GM12891 (cell line): ENCODE data around the gene GAS2L3.

Source experiments
- POLR2A ChIP-seq: IDR thresholded peaks from 2 replicates; pipeline ENCODE4 v1.6.1; 2011; ENCODE audit warnings: low read depth, low read length, control low read depth
- POLR2AphosphoS5 ChIP-seq: IDR thresholded peaks from 2 replicates; pipeline ENCODE4 v1.6.1; 2011; ENCODE audit warnings: low read depth, low read length, control low read depth
- POU2F2 ChIP-seq: IDR thresholded peaks from 2 replicates; pipeline ENCODE4 v1.6.1; 2011; ENCODE audit warnings: low read depth, mild to moderate bottlenecking, control low read depth, low read length, moderate library complexity
- TAF1 ChIP-seq: IDR thresholded peaks from 2 replicates; pipeline ENCODE4 v1.6.1; 2011; ENCODE audit warnings: low read depth, low read length, control low read depth

- TF ChIP-seq POLR2AphosphoS5 (no peak), TAF1 (no peak), POU2F2 (no peak), POLR2A (no peak)
Observed at GRCh38 chr12:100632445-100632892, 59.0 kb downstream of the GAS2L3 start.
